K562 (cell line): Measurements from ENCODE around the gene LYZL4. TPM values are rescaled to one million over a fixed set of nuclear protein-coding genes. Genes with fewer than 3 reads are reported as not detected.

Experiments used
- CBX5 ChIP-seq: IDR thresholded peaks from 2 replicates; pipeline ENCODE4 v1.6.1; 2014; ENCODE audit warnings: low read depth, borderline replicate concordance
- CTCFL ChIP-seq: IDR thresholded peaks from 2 replicates; pipeline ENCODE4 v1.6.1; 2011; ENCODE audit warnings: borderline replicate concordance, low read depth, mild to moderate bottlenecking, moderate library complexity, low read length; ENCODE audit not compliant: insufficient read depth, poor library complexity, severe bottlenecking
- HNRNPH1 ChIP-seq: fragments of 200-400 bp; formaldehyde crosslinking; optimal IDR thresholded peaks from 2 replicates; pipeline ENCODE3; 2017; ENCODE audit warnings: low read depth, mild to moderate bottlenecking, low read length, moderate library complexity
- NFRKB ChIP-seq: fragments of 450-650 bp; IDR thresholded peaks from 2 replicates; pipeline ENCODE4 v1.6.1; 2016; ENCODE audit warnings: low read depth
- POLR2G ChIP-seq: fragments of 200-400 bp; formaldehyde crosslinking; IDR thresholded peaks from 2 replicates; pipeline ENCODE4 v1.6.1; 2017; ENCODE audit warnings: low read depth, mild to moderate bottlenecking, antibody characterized with exemption, low read length, moderate library complexity
- ZNF77 ChIP-seq: fragments of 250-450 bp; sonication (Bioruptor Pico); IDR thresholded peaks from 2 replicates; pipeline ENCODE4 v1.5.0; 2020
- polyA plus RNA-seq, 8 experiments: library from polyadenylated mRNA; depleted of rRNA in 4 of 8; stranded (reverse) in 5 of 8; unstranded in 3 of 8; fragments of >200 nt; fragmentation: Nextera tagmentation in 2 of 8; fragmentation: Illumina TruSeq in 1 of 8; extraction: Ambion mirVana in 2 of 8; extraction: Trizol in 1 of 8; gene quantifications; 2 replicates each; pipeline versions ENCODE4 v1.2.1 to v1.2.3, GENCODE V29; 2011 to 2014; ENCODE audit warnings: inconsistent platforms in 1 of 8, missing spikeins in 1 of 8
- total RNA-seq, 7 experiments: library from RNA; depleted of rRNA in 6 of 7; stranded (reverse); fragments of >200 nt in 6 of 7; fragmentation: Illumina TruSeq in 2 of 7; extraction: Trizol in 2 of 7; gene quantifications; 2 replicates each; pipeline versions ENCODE4 v1.2.1 to v1.2.3, GENCODE V29; 2011 to 2021; ENCODE audit warnings: low replicate concordance in 1 of 7
- TF ChIP-seq, protein P1 (sequence below): sonication (generic); formaldehyde crosslinking; IDR thresholded peaks from 2 replicates; pipeline ENCODE4 v1.8.1; 2022; ENCODE audit warnings: missing genetic modification reagents
- TF ChIP-seq, protein P2 (sequence below): sonication (generic); formaldehyde crosslinking; IDR thresholded peaks from 2 replicates; pipeline ENCODE4 v1.9.0; 2022; ENCODE audit warnings: mild to moderate bottlenecking, missing genetic modification reagents

The LYZL4 gene
- total and polyA plus RNA-seq, 9 of the 15 experiments (the other 6 are each of a cell fraction or from before 2014, with no cell fraction given) = not detected

- TF ChIP-seq HNRNPH1 (no peak), CTCFL (no peak), NFRKB (no peak), POLR2G (no peak), ZNF77 (CRISPR knock-in tag) (no peak), CBX5 (no peak)
- TF ChIP-seq, protein P1, sequence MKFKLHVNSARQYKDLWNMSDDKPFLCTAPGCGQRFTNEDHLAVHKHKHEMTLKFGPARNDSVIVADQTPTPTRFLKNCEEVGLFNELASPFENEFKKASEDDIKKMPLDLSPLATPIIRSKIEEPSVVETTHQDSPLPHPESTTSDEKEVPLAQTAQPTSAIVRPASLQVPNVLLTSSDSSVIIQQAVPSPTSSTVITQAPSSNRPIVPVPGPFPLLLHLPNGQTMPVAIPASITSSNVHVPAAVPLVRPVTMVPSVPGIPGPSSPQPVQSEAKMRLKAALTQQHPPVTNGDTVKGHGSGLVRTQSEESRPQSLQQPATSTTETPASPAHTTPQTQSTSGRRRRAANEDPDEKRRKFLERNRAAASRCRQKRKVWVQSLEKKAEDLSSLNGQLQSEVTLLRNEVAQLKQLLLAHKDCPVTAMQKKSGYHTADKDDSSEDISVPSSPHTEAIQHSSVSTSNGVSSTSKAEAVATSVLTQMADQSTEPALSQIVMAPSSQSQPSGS (CRISPR knock-in tag) = no peak
- TF ChIP-seq, protein P2, sequence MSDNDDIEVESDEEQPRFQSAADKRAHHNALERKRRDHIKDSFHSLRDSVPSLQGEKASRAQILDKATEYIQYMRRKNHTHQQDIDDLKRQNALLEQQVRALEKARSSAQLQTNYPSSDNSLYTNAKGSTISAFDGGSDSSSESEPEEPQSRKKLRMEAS (CRISPR knock-in tag) = no peak
These were observed 18.4 kb upstream of the LYZL4 start (continued) for GRCh38 chr3:42428830-42429229.
